GM23338 (cell line): Measurements from ENCODE around the gene BEND7.

Source experiments
- CREB1 ChIP-seq: fragments of 250-450 bp; sonication (Bioruptor Pico); IDR thresholded peaks from 2 replicates; pipeline ENCODE4 v1.5.0; 2020; ENCODE audit warnings: low read depth, mild to moderate bottlenecking, moderate library complexity
- TF ChIP-seq, protein P1 (sequence below), 2 experiments: fragments of 200-600 bp in 1 of 2; sonication (generic) in 1 of 2; conservative IDR thresholded peaks; 2 replicates each; pipeline versions ENCODE4 v1.5.1 to v1.6.1; 2016 to 2017; ENCODE audit warnings: antibody characterized with exemption in 2 of 2, low read depth in 2 of 2, mild to moderate bottlenecking in 2 of 2, moderate library complexity in 1 of 2

DNA sequence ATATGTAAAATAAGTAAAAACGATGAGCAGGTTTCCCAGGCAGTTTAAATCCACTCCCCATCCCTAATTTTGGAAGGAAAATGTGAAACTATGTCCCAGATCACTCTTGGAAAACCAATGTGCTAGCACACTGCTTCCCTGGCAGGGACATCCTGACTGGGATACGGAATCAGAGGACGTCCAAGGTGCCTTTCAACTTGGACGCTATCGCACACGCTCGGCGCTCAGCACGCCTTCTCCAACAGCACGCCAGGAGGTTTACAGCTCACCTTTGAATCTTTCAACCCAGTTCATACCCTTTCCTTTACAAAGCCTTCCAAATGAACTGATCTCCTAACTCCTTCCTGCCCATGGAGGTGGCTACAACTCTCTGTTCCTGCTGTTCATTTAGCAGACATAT lies 47.1 kb downstream of the BEND7 start:
- TF ChIP-seq, protein P1, sequence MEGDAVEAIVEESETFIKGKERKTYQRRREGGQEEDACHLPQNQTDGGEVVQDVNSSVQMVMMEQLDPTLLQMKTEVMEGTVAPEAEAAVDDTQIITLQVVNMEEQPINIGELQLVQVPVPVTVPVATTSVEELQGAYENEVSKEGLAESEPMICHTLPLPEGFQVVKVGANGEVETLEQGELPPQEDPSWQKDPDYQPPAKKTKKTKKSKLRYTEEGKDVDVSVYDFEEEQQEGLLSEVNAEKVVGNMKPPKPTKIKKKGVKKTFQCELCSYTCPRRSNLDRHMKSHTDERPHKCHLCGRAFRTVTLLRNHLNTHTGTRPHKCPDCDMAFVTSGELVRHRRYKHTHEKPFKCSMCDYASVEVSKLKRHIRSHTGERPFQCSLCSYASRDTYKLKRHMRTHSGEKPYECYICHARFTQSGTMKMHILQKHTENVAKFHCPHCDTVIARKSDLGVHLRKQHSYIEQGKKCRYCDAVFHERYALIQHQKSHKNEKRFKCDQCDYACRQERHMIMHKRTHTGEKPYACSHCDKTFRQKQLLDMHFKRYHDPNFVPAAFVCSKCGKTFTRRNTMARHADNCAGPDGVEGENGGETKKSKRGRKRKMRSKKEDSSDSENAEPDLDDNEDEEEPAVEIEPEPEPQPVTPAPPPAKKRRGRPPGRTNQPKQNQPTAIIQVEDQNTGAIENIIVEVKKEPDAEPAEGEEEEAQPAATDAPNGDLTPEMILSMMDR (conservative IDR thresholded peaks at IDR 0.05; ENCODE audit: low read depth in 2 of 2) = no peak
- TF ChIP-seq CREB1 (CRISPR knock-in tag) = no peak
